CD4-positive, CD25-positive, alpha-beta regulatory T cell (primary cell): ENCODE measurements around the gene HABP2. TPM values are rescaled to one million over a fixed set of nuclear protein-coding genes. Genes with fewer than 3 reads are reported as not detected.

Experiments used
- ATAC-seq, 2 donors: fragments of 150-1000 bp; cut with Tn5 transposase; one replicate each; pipeline ENCODE4 v1.10.0; 2021; ENCODE audit warnings: low read depth in 2 of 2, moderate number of reproducible peaks in 2 of 2, moderate library complexity in 1 of 2
- DNase-seq, 3 donors: peaks; one replicate each; pipeline versions ENCODE4 v3.0.0 to v3.0.0-alpha.2; 2012 to 2022; ENCODE audit warnings: mixed read lengths in 1 of 3
- H3K27ac ChIP-seq: one replicate; pipeline ENCODE4 v1.7.0; 2013; ENCODE audit warnings: mild to moderate bottlenecking, low read length; ENCODE audit not compliant: insufficient read depth, poor library complexity, severe bottlenecking
- H3K27me3 ChIP-seq: one replicate; pipeline ENCODE4 v1.7.0; 2013; ENCODE audit warnings: low read length; ENCODE audit not compliant: control insufficient read depth, insufficient read depth
- H3K36me3 ChIP-seq: one replicate; pipeline ENCODE4 v1.7.0; 2013; ENCODE audit warnings: mild to moderate bottlenecking, low read length, moderate library complexity; ENCODE audit not compliant: control insufficient read depth, insufficient read depth
- H3K4me1 ChIP-seq: 2 replicates; pipeline ENCODE4 v1.7.0; 2013; ENCODE audit warnings: mild to moderate bottlenecking, low read length; ENCODE audit not compliant: insufficient read depth, control insufficient read depth, poor library complexity, severe bottlenecking
- H3K4me3 ChIP-seq: one replicate; pipeline ENCODE4 v1.7.0; 2013; ENCODE audit warnings: low read depth, mild to moderate bottlenecking, low read length, moderate library complexity
- H3K9me3 ChIP-seq, 2 experiments: 1 replicate in 1 of 2; 2 replicates in 1 of 2; pipeline ENCODE4 v1.7.0; 2013; ENCODE audit warnings: low read length in 2 of 2, mild to moderate bottlenecking in 1 of 2, moderate library complexity in 1 of 2; ENCODE audit not compliant: control insufficient read depth in 2 of 2
- H3K27ac Mint-ChIP-seq, 3 donors: one replicate each; pipeline ENCODE4 v1.8.0; 2020 to 2022; ENCODE audit warnings: mild to moderate bottlenecking in 3 of 3, mixed read lengths in 3 of 3, moderate library complexity in 2 of 3
- H3K27me3 Mint-ChIP-seq: one replicate; pipeline ENCODE4 v1.8.0; 2022; ENCODE audit warnings: mild to moderate bottlenecking, mixed read lengths
- H3K36me3 Mint-ChIP-seq: one replicate; pipeline ENCODE4 v1.8.0; 2020; ENCODE audit warnings: mixed read lengths
- H3K4me1 Mint-ChIP-seq, 4 donors: one replicate each; pipeline ENCODE4 v1.8.0; 2020 to 2022; ENCODE audit warnings: mixed read lengths in 4 of 4, mild to moderate bottlenecking in 1 of 4
- H3K4me3 Mint-ChIP-seq, 4 donors: one replicate each; pipeline ENCODE4 v1.8.0; 2020 to 2022; ENCODE audit warnings: mild to moderate bottlenecking in 4 of 4, mixed read lengths in 4 of 4, moderate library complexity in 3 of 4
- H3K9me3 Mint-ChIP-seq, 7 donors: one replicate each; pipeline ENCODE4 v1.8.0; 2020 to 2022; ENCODE audit warnings: mixed read lengths in 7 of 7, mild to moderate bottlenecking in 3 of 7, moderate library complexity in 2 of 7
- polyA plus RNA-seq, 4 donors: library from polyadenylated mRNA; unstranded; fragments of 300-500 nt; fragmentation: Illumina TruSeq; gene quantifications; one replicate each; pipeline ENCODE4 v1.2.3, GENCODE V29; 2021
- total RNA-seq: library from RNA; stranded (reverse); gene quantifications from one replicate; pipeline ENCODE4 v1.2.3, GENCODE V29; 2022

The HABP2 gene
- total and polyA plus RNA-seq, 5 donors from 2014 or later, result not detected

- Histone ChIP-seq H3K4me1 (no peaks in the 10 kb centered on the region), H3K36me3 (no peaks in the 10 kb centered on the region), H3K4me3 (no peak overlapping the region), H3K27ac (no peak overlapping the region), H3K9me3 (no peaks in the 10 kb centered on the region), H3K27me3 (no peaks in the 10 kb centered on the region)
- H3K36me3 Mint-ChIP-seq, result no peaks in the 10 kb centered on the region
- H3K9me3 Mint-ChIP-seq, result peaks cover 0 to 4% (median 0%) of the 10 kb centered on the region in 7 donors
- H3K4me3 Mint-ChIP-seq, result no peak overlapping the region
- no peak overlapping the region for H3K27ac Mint-ChIP-seq
- H3K4me1 Mint-ChIP-seq, result no peaks in the 10 kb centered on the region
- ATAC-seq, result no peak
- no peak for DNase-seq
- H3K27me3 Mint-ChIP-seq, result no peaks in the 10 kb centered on the region
Observed at GRCh38 chr10:113538151-113538550, 14.7 kb upstream of the HABP2 start.

GRCh38 chr10:113539789-113540188, 13.1 kb upstream of the HABP2 start:
- peaks cover 0 to 4% (median 0%) of the 10 kb centered on the region in 7 donors for H3K9me3 Mint-ChIP-seq
- H3K4me3 Mint-ChIP-seq, result no peak overlapping the region
- ATAC-seq (no peak), DNase-seq (no peak)
- no peak overlapping the region for H3K27ac Mint-ChIP-seq
- no peaks in the 10 kb centered on the region for H3K36me3 Mint-ChIP-seq
- no peaks in the 10 kb centered on the region for H3K27me3 Mint-ChIP-seq
- Histone ChIP-seq H3K4me1 (no peaks in the 10 kb centered on the region), H3K27ac (no peak overlapping the region), H3K27me3 (no peaks in the 10 kb centered on the region), H3K36me3 (no peaks in the 10 kb centered on the region), H3K4me3 (no peak overlapping the region), H3K9me3 (no peaks in the 10 kb centered on the region)
- no peaks in the 10 kb centered on the region for H3K4me1 Mint-ChIP-seq

GRCh38 chr10:113540845-113541548, 11.9 kb upstream of the HABP2 start:
- no peak overlapping the region for H3K4me3 Mint-ChIP-seq
- no peak for ATAC-seq
- H3K36me3 ChIP-seq, result no peaks in the 10 kb centered on the region

GRCh38 chr10:113541549-113541927, 11.3 kb upstream of the HABP2 start:
- Mint-ChIP-seq H3K4me1 (no peaks in the 10 kb centered on the region), H3K9me3 (peaks cover 0 to 4% (median 0%) of the 10 kb centered on the region in 7 donors), H3K36me3 (no peaks in the 10 kb centered on the region), H3K27ac (no peak overlapping the region), H3K4me3 (no peak overlapping the region), H3K27me3 (no peaks in the 10 kb centered on the region)
- no peak for DNase-seq
- H3K27me3 ChIP-seq, result no peaks in the 10 kb centered on the region
- H3K4me1 ChIP-seq, result no peaks in the 10 kb centered on the region
- H3K36me3 ChIP-seq, result no peaks in the 10 kb centered on the region
- no peak for ATAC-seq
- no peak overlapping the region for H3K27ac ChIP-seq
- H3K9me3 ChIP-seq, result no peaks in the 10 kb centered on the region
- no peak overlapping the region for H3K4me3 ChIP-seq

More at GRCh38 chr10:113540845-113541548, 11.9 kb upstream of the HABP2 start:
- Histone ChIP-seq H3K9me3 (no peaks in the 10 kb centered on the region), H3K27ac (no peak overlapping the region), H3K4me3 (no peak overlapping the region), H3K4me1 (no peaks in the 10 kb centered on the region), H3K27me3 (no peaks in the 10 kb centered on the region)
- no peak for DNase-seq
- Mint-ChIP-seq H3K4me1 (no peaks in the 10 kb centered on the region), H3K27me3 (no peaks in the 10 kb centered on the region), H3K9me3 (peaks cover 0 to 4% (median 0%) of the 10 kb centered on the region in 7 donors), H3K36me3 (no peaks in the 10 kb centered on the region), H3K27ac (no peak overlapping the region)

GRCh38 chr10:113543107-113543955, 9.5 kb upstream of the HABP2 start:
- H3K36me3 Mint-ChIP-seq, result no peaks in the 10 kb centered on the region
- H3K27ac Mint-ChIP-seq, result no peak overlapping the region
- ATAC-seq, result no peak
- H3K4me1 ChIP-seq, result no peaks in the 10 kb centered on the region
- H3K27ac ChIP-seq, result no peak overlapping the region
- H3K4me3 Mint-ChIP-seq, result no peak overlapping the region
- no peaks in the 10 kb centered on the region for H3K9me3 ChIP-seq
- no peaks in the 10 kb centered on the region for H3K27me3 ChIP-seq
- no peak for DNase-seq
- no peaks in the 10 kb centered on the region for H3K27me3 Mint-ChIP-seq
- H3K9me3 Mint-ChIP-seq, result peaks cover 0 to 4% (median 0%) of the 10 kb centered on the region in 7 donors
- no peaks in the 10 kb centered on the region for H3K4me1 Mint-ChIP-seq
- H3K4me3 ChIP-seq, result no peak overlapping the region
- no peaks in the 10 kb centered on the region for H3K36me3 ChIP-seq

- Mint-ChIP-seq H3K27me3 (no peaks in the 10 kb centered on the region), H3K9me3 (peaks cover 0 to 6% (median 0%) of the 10 kb centered on the region in 7 donors)
Observed at GRCh38 chr10:113544392-113544791, 8.5 kb upstream of the HABP2 start.

GRCh38 chr10:113547426-113547825, 5.4 kb upstream of the HABP2 start:
- Histone ChIP-seq H3K9me3 (no peaks in the 10 kb centered on the region), H3K27ac (no peak overlapping the region), H3K36me3 (no peaks in the 10 kb centered on the region), H3K27me3 (no peaks in the 10 kb centered on the region), H3K4me3 (no peak overlapping the region), H3K4me1 (no peaks in the 10 kb centered on the region)
- H3K27ac Mint-ChIP-seq, result no peak overlapping the region
- H3K9me3 Mint-ChIP-seq, result peaks cover 0 to 2% (median 0%) of the 10 kb centered on the region in 7 donors
- DNase-seq (no peak), ATAC-seq (no peak)
- H3K27me3 Mint-ChIP-seq, result no peaks in the 10 kb centered on the region
- H3K4me1 Mint-ChIP-seq, result no peaks in the 10 kb centered on the region
- H3K36me3 Mint-ChIP-seq, result no peaks in the 10 kb centered on the region
- no peak overlapping the region for H3K4me3 Mint-ChIP-seq

More at GRCh38 chr10:113544392-113544791, 8.5 kb upstream of the HABP2 start:
- H3K4me3 Mint-ChIP-seq, result no peak overlapping the region
- Histone ChIP-seq H3K4me3 (no peak overlapping the region), H3K36me3 (no peaks in the 10 kb centered on the region), H3K9me3 (no peaks in the 10 kb centered on the region), H3K27me3 (no peaks in the 10 kb centered on the region), H3K4me1 (no peaks in the 10 kb centered on the region), H3K27ac (no peak overlapping the region)
- H3K4me1 Mint-ChIP-seq, result no peaks in the 10 kb centered on the region
- H3K27ac Mint-ChIP-seq, result no peak overlapping the region
- ATAC-seq, result no peak
- H3K36me3 Mint-ChIP-seq, result no peaks in the 10 kb centered on the region
- DNase-seq, result no peak
